T-cell (primary cell): ENCODE results near the gene VAT1L. TPM values are rescaled to one million over a fixed set of nuclear protein-coding genes. Genes with fewer than 3 reads are reported as not detected.

Experiments
- ATAC-seq, 4 experiments: fragments of 200-7000 bp in 3 of 4; fragments of 150-1000 bp in 1 of 4; cut with Tn5 transposase; replicated peaks in 1 of 4; 1 replicate in 3 of 4; 2 replicates in 1 of 4; pipeline ENCODE4 v1.10.0; 2021; ENCODE audit warnings: moderate library complexity in 3 of 4, mild to moderate bottlenecking in 2 of 4, moderate number of reproducible peaks in 1 of 4
- CTCF ChIA-PET, 2 donors: fragments of 300-600 bp; sonication (Branson Sonifier 250); formaldehyde crosslinking; loops; one replicate each; lab custom pipeline; 2022; ENCODE audit warnings: antibody characterized with exemption in 2 of 2; lab: Charles Lee
- POLR2A ChIA-PET, 2 donors: fragments of 300-600 bp; sonication (Branson Sonifier 250); formaldehyde crosslinking; loops; one replicate each; lab custom pipeline; 2022; ENCODE audit warnings: antibody characterized with exemption in 2 of 2; lab: Charles Lee
- DNase-seq, 35 experiments: peaks; one replicate each; pipeline versions ENCODE4 v3.0.0 to v3.0.0-alpha.2; 2013 to 2023
- H3K27ac ChIP-seq: one replicate; pipeline ENCODE4 v1.5.1; 2013; ENCODE audit warnings: low read length
- H3K27me3 ChIP-seq, 2 experiments: replicated peaks in 1 of 2; 1 replicate in 1 of 2; 2 replicates in 1 of 2; pipeline versions ENCODE4 v1.6.1 to v1.7.0; 2013; ENCODE audit warnings: low read length in 1 of 2, mixed read lengths in 1 of 2; ENCODE audit not compliant: control insufficient read depth in 2 of 2, insufficient read depth in 2 of 2; ENCODE audit errors: extremely low read depth in 1 of 2
- H3K36me3 ChIP-seq, 2 donors: 1 replicate in 1 of 2; 2 replicates in 1 of 2; pipeline versions ENCODE4 v1.6.1 to v1.7.0; 2013; ENCODE audit warnings: low read length in 1 of 2; ENCODE audit not compliant: control insufficient read depth in 2 of 2, insufficient read depth in 1 of 2; ENCODE audit errors: extremely low read depth in 1 of 2
- H3K4me1 ChIP-seq, 2 experiments: 1 replicate in 1 of 2; 2 replicates in 1 of 2; pipeline versions ENCODE4 v1.6.1 to v1.7.0; 2013; ENCODE audit warnings: low read length in 2 of 2, mixed read lengths in 1 of 2; ENCODE audit not compliant: insufficient read depth in 2 of 2, control insufficient read depth in 1 of 2; ENCODE audit errors: extremely low read depth in 1 of 2
- H3K4me3 ChIP-seq, 2 donors: 1 replicate in 1 of 2; 2 replicates in 1 of 2; pipeline versions ENCODE4 v1.5.1 to v1.7.0; 2013; ENCODE audit warnings: mild to moderate bottlenecking in 2 of 2, low read length in 1 of 2, moderate library complexity in 1 of 2; ENCODE audit not compliant: control insufficient read depth in 1 of 2; ENCODE audit errors: extremely low read depth in 1 of 2
- H3K9me3 ChIP-seq: 2 replicates; pipeline ENCODE4 v1.7.0; 2013
- H3K27ac Mint-ChIP-seq, 2 donors: one replicate each; pipeline ENCODE4 v1.8.0; 2020 to 2021; ENCODE audit warnings: mild to moderate bottlenecking in 2 of 2, mixed read lengths in 2 of 2
- H3K27me3 Mint-ChIP-seq, 2 donors: one replicate each; pipeline ENCODE4 v1.8.0; 2021 to 2022; ENCODE audit warnings: mixed read lengths in 2 of 2
- H3K36me3 Mint-ChIP-seq: one replicate; pipeline ENCODE4 v1.8.0; 2021; ENCODE audit warnings: mixed read lengths
- H3K4me1 Mint-ChIP-seq, 3 donors: one replicate each; pipeline ENCODE4 v1.8.0; 2020 to 2022; ENCODE audit warnings: mixed read lengths in 3 of 3, mild to moderate bottlenecking in 1 of 3
- H3K4me3 Mint-ChIP-seq, 3 donors: one replicate each; pipeline ENCODE4 v1.8.0; 2020 to 2022; ENCODE audit warnings: mild to moderate bottlenecking in 3 of 3, mixed read lengths in 3 of 3, moderate library complexity in 3 of 3
- H3K9me3 Mint-ChIP-seq, 3 donors: one replicate each; pipeline ENCODE4 v1.8.0; 2020 to 2022; ENCODE audit warnings: mixed read lengths in 3 of 3
- WGBS: methylation state at CpG from one replicate; pipeline ENCODE4 v1.1.5; 2013; ENCODE audit warnings: missing lambda C conversion rate; ENCODE audit not compliant: insufficient coverage; 5-methylcytosine and 5-hydroxymethylcytosine counted together
- total RNA-seq, 35 experiments: library from RNA in 6 of 35; stranded (reverse) in 6 of 35; fragments of 120-200 nt in 1 of 35; gene quantifications; one replicate each; pipeline versions ENCODE4 v1.2.1 to v1.2.4 and lab custom pipeline; 2013 to 2026

VAT1L gene
- total RNA-seq, 5 donors from 2014 or later (not counting 1 experiment from before 2014, with no cell fraction given), result 0.10 to 0.12 TPM; not detected in 3

- H3K27ac ChIP-seq, result no peak overlapping the region
- no peak overlapping the region for H3K4me3 Mint-ChIP-seq
- CTCF ChIA-PET, result interaction anchor here in 1 of 2 donors (0.6 kb wide), 1 partner anchor 496 kb away, joined by 3 read pairs; no protein-coding TSS in a partner anchor
- peaks cover 0 to 8% of the 10 kb centered on the region in 2 donors for H3K27me3 Mint-ChIP-seq
- no peaks in the 10 kb centered on the region for H3K4me1 ChIP-seq
- H3K27me3 ChIP-seq, result peaks cover 0 to 17% of the 10 kb centered on the region in 2 experiments
- no peaks in the 10 kb centered on the region for H3K36me3 Mint-ChIP-seq
- no peak overlapping the region for H3K27ac Mint-ChIP-seq
- no peaks in the 10 kb centered on the region for H3K9me3 Mint-ChIP-seq
- H3K4me3 ChIP-seq, result no peak overlapping the region
- DNase-seq, result no peak
- H3K9me3 ChIP-seq, result no peaks in the 10 kb centered on the region
- POLR2A ChIA-PET, result no interaction called here
- ATAC-seq, result no peak
- no CpG with 5 or more reads among the region's 3 CpGs for WGBS
- H3K36me3 ChIP-seq, result no peaks in the 10 kb centered on the region
- peaks cover 0 to 4% (median 0%) of the 10 kb centered on the region in 3 donors for H3K4me1 Mint-ChIP-seq
These were observed 218.8 kb downstream of the VAT1L start for GRCh38 chr16:78007121-78007520.

- no peaks in the 10 kb centered on the region for H3K9me3 ChIP-seq
- no peaks in the 10 kb centered on the region for H3K36me3 Mint-ChIP-seq
- H3K27ac Mint-ChIP-seq, result no peak within 1 kb of the TSS
- CTCF ChIA-PET, result interaction anchor here in 1 of 2 donors (0.6 kb wide), 1 partner anchor 14 kb away, joined by 4 read pairs; no protein-coding TSS in a partner anchor
- no peaks in the 10 kb centered on the region for H3K9me3 Mint-ChIP-seq
- H3K27me3 ChIP-seq, result peaks cover 0 to 9% of the 10 kb centered on the region in 2 experiments
- H3K4me1 Mint-ChIP-seq, result no peaks in the 10 kb centered on the region
- POLR2A ChIA-PET, result interaction anchor here in 1 of 2 donors (0.7 kb wide), 1 partner anchor 768 kb away, joined by 3 read pairs; no protein-coding TSS in a partner anchor
- H3K4me3 ChIP-seq, result no peak within 1 kb of the TSS
- H3K4me3 Mint-ChIP-seq, result no peak within 1 kb of the TSS
- DNase-seq (no peak), ATAC-seq (no peak)
- peaks cover 16 to 20% of the 10 kb centered on the region in 2 donors for H3K27me3 Mint-ChIP-seq
- no peaks in the 10 kb centered on the region for H3K36me3 ChIP-seq
- 68% methylated on average over 2 of the region's 5 CpGs for WGBS
- H3K4me1 ChIP-seq, result no peaks in the 10 kb centered on the region
- H3K27ac ChIP-seq, result no peak within 1 kb of the TSS
These were observed 234.1 kb downstream of the VAT1L start, which contains the start of gene CLEC3A for GRCh38 chr16:78022347-78023060. TSS of gene CLEC3A (plus strand) at chr16:78022548. CDS start at chr16:78022627, 79 bp downstream.

GRCh38 chr16:78024159-78024558, 235.8 kb downstream of the VAT1L start:
- H3K36me3 ChIP-seq, result no peaks in the 10 kb centered on the region
- no peak for DNase-seq
- no peak for ATAC-seq
- H3K27ac ChIP-seq, result no peak overlapping the region
- ChIA-PET CTCF (no interaction called here), POLR2A (no interaction called here)
- Mint-ChIP-seq H3K27me3 (peaks cover 13% of the 10 kb centered on the region in 2 donors), H3K9me3 (no peaks in the 10 kb centered on the region), H3K4me1 (no peaks in the 10 kb centered on the region), H3K27ac (no peak overlapping the region), H3K36me3 (no peaks in the 10 kb centered on the region), H3K4me3 (no peak overlapping the region)
- H3K4me3 ChIP-seq, result no peak overlapping the region
- 69% methylated on average over 2 of the region's 5 CpGs for WGBS
- H3K9me3 ChIP-seq, result no peaks in the 10 kb centered on the region
- no peaks in the 10 kb centered on the region for H3K4me1 ChIP-seq
- H3K27me3 ChIP-seq, result peaks cover 0 to 9% of the 10 kb centered on the region in 2 experiments

GRCh38 chr16:78025631-78026030, 237.3 kb downstream of the VAT1L start:
- Histone ChIP-seq H3K4me3 (no peak overlapping the region), H3K27me3 (peaks cover 0 to 9% of the 10 kb centered on the region in 2 experiments), H3K4me1 (no peaks in the 10 kb centered on the region), H3K36me3 (no peaks in the 10 kb centered on the region), H3K9me3 (no peaks in the 10 kb centered on the region), H3K27ac (no peak overlapping the region)
- DNase-seq, result no peak
- Mint-ChIP-seq H3K27ac (no peak overlapping the region), H3K4me1 (no peaks in the 10 kb centered on the region), H3K4me3 (no peak overlapping the region), H3K36me3 (no peaks in the 10 kb centered on the region), H3K27me3 (peaks cover 11 to 12% of the 10 kb centered on the region in 2 donors), H3K9me3 (no peaks in the 10 kb centered on the region)
- CTCF ChIA-PET, result interaction anchor here in 1 of 2 donors (0.6 kb wide), 2 partner anchors 50 to 84 kb away, joined by 3 read pairs; no protein-coding TSS in a partner anchor
- no peak for ATAC-seq
- POLR2A ChIA-PET, result no interaction called here
- no CpG with 5 or more reads among the region's 1 CpG for WGBS

GRCh38 chr16:78028018-78028417, 239.7 kb downstream of the VAT1L start:
- H3K27ac Mint-ChIP-seq, result no peak overlapping the region
- Histone ChIP-seq H3K4me1 (no peaks in the 10 kb centered on the region), H3K4me3 (no peak overlapping the region), H3K36me3 (no peaks in the 10 kb centered on the region), H3K27me3 (no peaks in the 10 kb centered on the region), H3K27ac (no peak overlapping the region), H3K9me3 (no peaks in the 10 kb centered on the region)
- peaks cover 0 to 2% (median 0%) of the 10 kb centered on the region in 3 donors for H3K4me1 Mint-ChIP-seq
- WGBS, result 80% methylated on average over 1 of the region's 3 CpGs
- DNase-seq, result no peak
- CTCF ChIA-PET, result no interaction called here
- H3K9me3 Mint-ChIP-seq, result no peaks in the 10 kb centered on the region
- H3K4me3 Mint-ChIP-seq, result no peak overlapping the region
- no peak for ATAC-seq
- peaks cover 5 to 12% of the 10 kb centered on the region in 2 donors for H3K27me3 Mint-ChIP-seq
- POLR2A ChIA-PET, result no interaction called here
- H3K36me3 Mint-ChIP-seq, result no peaks in the 10 kb centered on the region
